GM19099 (cell line): ENCODE measurements around the gene CNTNAP4.

ENCODE experiments used
- POLR2A ChIP-seq: IDR thresholded peaks from 3 replicates; pipeline ENCODE4 v1.6.1; 2011; ENCODE audit warnings: low read depth; ENCODE audit not compliant: insufficient read length; ENCODE audit errors: extremely low read depth

Gene CNTNAP4

GRCh38 chr16:76490036-76490639 lies 212.9 kb downstream of the CNTNAP4 start:
- TF ChIP-seq POLR2A = no peak

GRCh38 chr16:76500006-76500405 lies 222.8 kb downstream of the CNTNAP4 start:
- TF ChIP-seq POLR2A = no peak

GRCh38 chr16:76502063-76502462 lies 224.9 kb downstream of the CNTNAP4 start:
- TF ChIP-seq POLR2A = no peak

- no peak for TF ChIP-seq POLR2A
Measured at GRCh38 chr16:76502555-76502954, 225.4 kb downstream of the CNTNAP4 start.

- no peak for TF ChIP-seq POLR2A
Measured at GRCh38 chr16:76503091-76503490, 225.9 kb downstream of the CNTNAP4 start.

- no peak for TF ChIP-seq POLR2A
Measured at GRCh38 chr16:76511203-76511602, 234.0 kb downstream of the CNTNAP4 start.

- TF ChIP-seq POLR2A = no peak
Measured at GRCh38 chr16:76518781-76519180, 241.6 kb downstream of the CNTNAP4 start.

GRCh38 chr16:76524356-76524755 lies 247.2 kb downstream of the CNTNAP4 start:
- no peak for TF ChIP-seq POLR2A

- TF ChIP-seq POLR2A = no peak
Measured at GRCh38 chr16:76524769-76525168, 247.6 kb downstream of the CNTNAP4 start.

GRCh38 chr16:76527244-76527643 lies 250.0 kb downstream of the CNTNAP4 start:
- TF ChIP-seq POLR2A = no peak

GRCh38 chr16:76529120-76529519 lies 251.9 kb downstream of the CNTNAP4 start:
- no peak for TF ChIP-seq POLR2A

GRCh38 chr16:76531236-76531635 lies 254.0 kb downstream of the CNTNAP4 start:
- no peak for TF ChIP-seq POLR2A

- no peak for TF ChIP-seq POLR2A
Measured at GRCh38 chr16:76532188-76532973, 255.2 kb downstream of the CNTNAP4 start.

GRCh38 chr16:76539609-76540008 lies 262.4 kb downstream of the CNTNAP4 start:
- TF ChIP-seq POLR2A = no peak

GRCh38 chr16:76541070-76541469 lies 263.9 kb downstream of the CNTNAP4 start:
- TF ChIP-seq POLR2A = no peak

GRCh38 chr16:76565542-76565941 lies 288.3 kb downstream of the CNTNAP4 start:
- TF ChIP-seq POLR2A = no peak
